H9 (cell line): ENCODE results near the gene NAPA. TPM values are rescaled to one million over a fixed set of nuclear protein-coding genes. Genes with fewer than 3 reads are reported as not detected.

Experiments
- DNase-seq: peaks from one replicate; pipeline ENCODE4 v3.0.0-alpha.2; 2017
- H2AFZ ChIP-seq: one replicate; pipeline ENCODE4 v1.6.1; 2013; ENCODE audit warnings: mild to moderate bottlenecking, low read length, control low read depth, moderate library complexity
- H2AK5ac ChIP-seq: 2 replicates; pipeline ENCODE4 v1.6.1; 2013; ENCODE audit warnings: low read length, control low read depth, mixed read lengths; ENCODE audit not compliant: insufficient read length
- H2BK120ac ChIP-seq: one replicate; pipeline ENCODE4 v1.6.1; 2013; ENCODE audit warnings: low read depth, mild to moderate bottlenecking, low read length, control low read depth, inconsistent platforms; ENCODE audit not compliant: poor library complexity, severe bottlenecking
- H2BK12ac ChIP-seq: 2 replicates; pipeline ENCODE4 v1.6.1; 2013; ENCODE audit warnings: low read length, control low read depth, mixed read lengths, low read depth; ENCODE audit not compliant: insufficient read length
- H2BK15ac ChIP-seq: 2 replicates; pipeline ENCODE4 v1.6.1; 2013; ENCODE audit warnings: low read depth, low read length, control low read depth
- H2BK20ac ChIP-seq: one replicate; pipeline ENCODE4 v1.6.1; 2013; ENCODE audit warnings: low read depth, mild to moderate bottlenecking, low read length, control low read depth, inconsistent platforms; ENCODE audit not compliant: poor library complexity, severe bottlenecking
- H2BK5ac ChIP-seq: 2 replicates; pipeline ENCODE4 v1.6.1; 2013; ENCODE audit warnings: low read length, control low read depth, mixed read lengths; ENCODE audit not compliant: insufficient read length
- H3K14ac ChIP-seq: 2 replicates; pipeline ENCODE4 v1.6.1; 2013; ENCODE audit warnings: low read length, control low read depth; ENCODE audit not compliant: insufficient read depth
- H3K18ac ChIP-seq: 2 replicates; pipeline ENCODE4 v1.6.1; 2013; ENCODE audit warnings: low read depth, mild to moderate bottlenecking, mixed read lengths, low read length, control low read depth; ENCODE audit not compliant: insufficient read length
- H3K23ac ChIP-seq: 2 replicates; pipeline ENCODE4 v1.6.1; 2013; ENCODE audit warnings: low read length, control low read depth, mixed read lengths, low read depth; ENCODE audit not compliant: insufficient read length
- H3K23me2 ChIP-seq: 2 replicates; pipeline ENCODE4 v1.6.1; 2013; ENCODE audit warnings: low read depth, mild to moderate bottlenecking, mixed read lengths, low read length, control low read depth; ENCODE audit not compliant: insufficient read length, poor library complexity, severe bottlenecking
- H3K27ac ChIP-seq: 2 replicates; pipeline ENCODE4 v1.5.1; 2013; ENCODE audit warnings: low read length, control low read depth, mixed read lengths, low read depth; ENCODE audit not compliant: insufficient read length
- H3K27me3 ChIP-seq: 2 replicates; pipeline ENCODE4 v1.6.1; 2013; ENCODE audit warnings: low read length, control low read depth, inconsistent platforms; ENCODE audit not compliant: insufficient read depth
- H3K4ac ChIP-seq: 2 replicates; pipeline ENCODE4 v1.6.1; 2013; ENCODE audit warnings: low read depth, mild to moderate bottlenecking, control low read depth, inconsistent platforms, low read length, moderate library complexity
- H3K4me1 ChIP-seq: 2 replicates; pipeline ENCODE4 v1.6.1; 2013; ENCODE audit warnings: low read length, control low read depth, inconsistent platforms; ENCODE audit not compliant: insufficient read depth
- H3K4me2 ChIP-seq: 2 replicates; pipeline ENCODE4 v1.6.1; 2013; ENCODE audit warnings: low read length, control low read depth, mixed read lengths; ENCODE audit not compliant: insufficient read length, insufficient read depth
- H3K56ac ChIP-seq: 2 replicates; pipeline ENCODE4 v1.6.1; 2013; ENCODE audit warnings: low read depth, mild to moderate bottlenecking, mixed read lengths, low read length, control low read depth; ENCODE audit not compliant: insufficient read length
- H3K79me1 ChIP-seq: 2 replicates; pipeline ENCODE4 v1.6.1; 2013; ENCODE audit warnings: low read depth, mild to moderate bottlenecking, moderate library complexity, low read length, control low read depth, inconsistent platforms; ENCODE audit not compliant: insufficient read depth, poor library complexity, severe bottlenecking
- H3K79me2 ChIP-seq: 2 replicates; pipeline ENCODE4 v1.6.1; 2013; ENCODE audit warnings: low read length, control low read depth, inconsistent platforms; ENCODE audit not compliant: insufficient read depth
- H3K9ac ChIP-seq: 2 replicates; pipeline ENCODE4 v1.6.1; 2013; ENCODE audit warnings: low read length, control low read depth, mixed read lengths; ENCODE audit not compliant: insufficient read length; ENCODE audit errors: extremely low read depth
- H3K9me3 ChIP-seq: one replicate; pipeline ENCODE4 v1.6.1; 2013; ENCODE audit warnings: low read depth, low read length, inconsistent platforms; ENCODE audit not compliant: control insufficient read depth
- H3T11ph ChIP-seq: one replicate; pipeline ENCODE4 v1.6.1; 2013; ENCODE audit warnings: mild to moderate bottlenecking, low read length, control low read depth, inconsistent platforms
- H4K20me1 ChIP-seq: one replicate; pipeline ENCODE4 v1.6.1; 2013; ENCODE audit not compliant: control insufficient read depth, insufficient read length, insufficient read depth
- H4K5ac ChIP-seq: 2 replicates; pipeline ENCODE4 v1.6.1; 2013; ENCODE audit warnings: low read depth, mild to moderate bottlenecking, mixed read lengths, low read length, control low read depth; ENCODE audit not compliant: insufficient read length
- H4K8ac ChIP-seq: replicated peaks from 2 replicates; pipeline ENCODE4 v1.6.1; 2013; ENCODE audit warnings: low read length, control low read depth, mixed read lengths, low read depth; ENCODE audit not compliant: insufficient read length
- H4K91ac ChIP-seq: 2 replicates; pipeline ENCODE4 v1.6.1; 2013; ENCODE audit warnings: low read depth, mild to moderate bottlenecking, moderate library complexity, mixed read lengths, low read length, control low read depth; ENCODE audit not compliant: insufficient read length
- H3K27ac Mint-ChIP-seq, 3 experiments: 2 replicates in 2 of 3; 3 replicates in 1 of 3; pipeline ENCODE4 v1.8.0; 2020 to 2021; ENCODE audit warnings: mixed read lengths in 3 of 3, mild to moderate bottlenecking in 1 of 3, moderate library complexity in 1 of 3
- H3K27me3 Mint-ChIP-seq: 2 replicates; pipeline ENCODE4 v1.8.0; 2021; ENCODE audit warnings: low read depth, mild to moderate bottlenecking, moderate library complexity, mixed read lengths
- H3K36me3 Mint-ChIP-seq, 3 experiments: 2 replicates in 2 of 3; 3 replicates in 1 of 3; pipeline ENCODE4 v1.8.0; 2020 to 2021; ENCODE audit warnings: low read depth in 3 of 3, mixed read lengths in 3 of 3; ENCODE audit not compliant: insufficient read depth in 1 of 3
- H3K4me1 Mint-ChIP-seq, 2 experiments: 2 replicates each; pipeline ENCODE4 v1.8.0; 2020; ENCODE audit warnings: mixed read lengths in 2 of 2
- H3K4me3 Mint-ChIP-seq, 2 experiments: 2 replicates in 1 of 2; 3 replicates in 1 of 2; pipeline ENCODE4 v1.8.0; 2020 to 2021; ENCODE audit warnings: mild to moderate bottlenecking in 2 of 2, mixed read lengths in 2 of 2, moderate library complexity in 1 of 2
- H3K9me3 Mint-ChIP-seq, 2 experiments: 2 replicates in 1 of 2; 3 replicates in 1 of 2; pipeline ENCODE4 v1.8.0; 2020; ENCODE audit warnings: mild to moderate bottlenecking in 2 of 2, mixed read lengths in 2 of 2, moderate library complexity in 1 of 2
- CTCF ChIP-seq: fragments of 200-600 bp; sonication (generic); conservative IDR thresholded peaks from 3 replicates; pipeline ENCODE4 v1.8.0; 2021; ENCODE audit warnings: antibody characterized with exemption, mild to moderate bottlenecking
- WGBS: extraction: QIAGEN DNeasy Blood & Tissue Kit; methylation state at CpG from one replicate; pipeline ENCODE4 v1.1.7; 2013; ENCODE audit warnings: missing lambda C conversion rate, low lambda C conversion rate, mixed read lengths; ENCODE audit not compliant: insufficient read length; ENCODE audit errors: extremely low coverage; 5-methylcytosine and 5-hydroxymethylcytosine counted together
- total RNA-seq: library from RNA; stranded (reverse); gene quantifications from 2 replicates; pipeline ENCODE4 v1.2.1, GENCODE V29; 2021

The NAPA gene
- total RNA-seq, 1 experiment from 2014 or later: 62.8 TPM

- no peaks in the 10 kb centered on the region for H3K79me1 ChIP-seq
- no peak overlapping the region for H3K18ac ChIP-seq
- H3K27me3 ChIP-seq: no peaks in the 10 kb centered on the region
- H3K56ac ChIP-seq: no peak overlapping the region
- H2BK5ac ChIP-seq: no peak overlapping the region
- H2BK15ac ChIP-seq: no peak overlapping the region
- no peaks in the 10 kb centered on the region for H3K9me3 ChIP-seq
- H3T11ph ChIP-seq: no peak overlapping the region
- H2AFZ ChIP-seq: no peak overlapping the region
- no peak overlapping the region for H3K4me2 ChIP-seq
- no peak for DNase-seq
- Mint-ChIP-seq H3K27ac (no peak overlapping the region; a peak in 1 of 7 replicates), H3K4me3 (no peak overlapping the region), H3K9me3 (peaks cover 6 to 8% of the 10 kb centered on the region in 2 experiments), H3K4me1 (no peaks in the 10 kb centered on the region), H3K27me3 (peaks cover 10% of the 10 kb centered on the region), H3K36me3 (no peaks in the 10 kb centered on the region; a peak in 3 of 7 replicates)
- H3K9ac ChIP-seq: no peak overlapping the region
- H3K27ac ChIP-seq: no peak overlapping the region
- no peak overlapping the region for H4K91ac ChIP-seq
- H3K23me2 ChIP-seq: no peaks in the 10 kb centered on the region
- H2BK20ac ChIP-seq: no peak overlapping the region
- H2BK12ac ChIP-seq: no peak overlapping the region
- no peak overlapping the region for H4K8ac ChIP-seq
- no peak overlapping the region for H3K23ac ChIP-seq
- H4K20me1 ChIP-seq: no peaks in the 10 kb centered on the region
- no CpG with 5 or more reads among the region's 14 CpGs for WGBS
- H3K4ac ChIP-seq: no peak overlapping the region
- H4K5ac ChIP-seq: no peak overlapping the region
- no peaks in the 10 kb centered on the region for H3K79me2 ChIP-seq
- no peak overlapping the region for H2BK120ac ChIP-seq
- no peak for TF ChIP-seq CTCF
- no peak overlapping the region for H3K14ac ChIP-seq
- no peaks in the 10 kb centered on the region for H3K4me1 ChIP-seq
- H2AK5ac ChIP-seq: no peak overlapping the region
Measured at GRCh38 chr19:47531640-47532387, 17.0 kb upstream of the NAPA start.
